Smooth muscle cell (in vitro differentiated cells): ENCODE data around the gene FANCD2. TPM values are rescaled to one million over a fixed set of nuclear protein-coding genes. Genes with fewer than 3 reads are reported as not detected.

ENCODE experiments used
- DNase-seq: peaks from one replicate; lab custom pipeline; 2025; ENCODE audit not compliant: unreplicated experiment; lab: John Stamatoyannopoulos, UW
- H2AFZ ChIP-seq: fragments of 200-600 bp; sonication (generic); 2 replicates; pipeline ENCODE4 v1.6.0; 2016; ENCODE audit warnings: antibody characterized with exemption, low read depth, mild to moderate bottlenecking
- H3F3A ChIP-seq: fragments of 200-600 bp; sonication (generic); 2 replicates; pipeline ENCODE4 v1.6.0; 2017; ENCODE audit warnings: antibody characterized with exemption, low read depth
- H3K27ac ChIP-seq: fragments of 200-600 bp; sonication (generic); 2 replicates; pipeline ENCODE4 v1.5.1; 2016; ENCODE audit warnings: low read depth, mild to moderate bottlenecking
- H3K27me3 ChIP-seq: fragments of 200-600 bp; sonication (generic); 2 replicates; pipeline ENCODE4 v1.6.1; 2016; ENCODE audit warnings: low read depth, mild to moderate bottlenecking
- H3K36me3 ChIP-seq: fragments of 200-600 bp; sonication (generic); 2 replicates; pipeline ENCODE4 v1.5.1; 2016; ENCODE audit warnings: low read depth
- H3K4me1 ChIP-seq: fragments of 200-600 bp; sonication (generic); 2 replicates; pipeline ENCODE4 v1.5.1; 2016; ENCODE audit warnings: low read depth
- H3K4me2 ChIP-seq: fragments of 200-600 bp; sonication (generic); 2 replicates; pipeline ENCODE4 v1.6.0; 2016; ENCODE audit warnings: mild to moderate bottlenecking
- H3K4me3 ChIP-seq: fragments of 200-600 bp; sonication (generic); 2 replicates; pipeline ENCODE4 v1.5.1; 2016; ENCODE audit warnings: mild to moderate bottlenecking
- H3K79me2 ChIP-seq: fragments of 200-600 bp; sonication (generic); 2 replicates; pipeline ENCODE4 v1.6.0; 2016; ENCODE audit warnings: low read depth, mild to moderate bottlenecking
- H3K9ac ChIP-seq: fragments of 200-600 bp; sonication (generic); 2 replicates; pipeline ENCODE4 v1.6.0; 2016; ENCODE audit warnings: low read depth
- H3K9me3 ChIP-seq: fragments of 200-600 bp; sonication (generic); replicated peaks from 2 replicates; pipeline ENCODE4 v1.5.1; 2016; ENCODE audit warnings: low read depth
- H4K20me1 ChIP-seq: fragments of 200-600 bp; sonication (generic); 2 replicates; pipeline ENCODE4 v1.6.0; 2016; ENCODE audit warnings: low read depth
- WGBS: methylation state at CpG from one replicate; pipeline ENCODE4 v1.1.7; 2016; ENCODE audit warnings: low lambda C conversion rate; 5-methylcytosine and 5-hydroxymethylcytosine counted together
- polyA plus RNA-seq: library from polyadenylated mRNA; unstranded; fragments of >200 nt; fragmentation: Nextera tagmentation; extraction: Ambion mirVana; gene quantifications from 2 replicates; pipeline ENCODE4 v1.2.1, GENCODE V29; 2016
- total RNA-seq: library from RNA; depleted of rRNA; stranded (reverse); fragments of >200 nt; gene quantifications from 2 replicates; pipeline ENCODE4 v1.2.3, GENCODE V29; 2014
- TF ChIP-seq, protein P1 (sequence below): fragments of 200-600 bp; sonication (generic); IDR thresholded peaks from 2 replicates; pipeline ENCODE4 v1.5.1; 2017; ENCODE audit warnings: borderline replicate concordance, mild to moderate bottlenecking, antibody characterized with exemption; ENCODE audit not compliant: insufficient read depth, poor library complexity, severe bottlenecking

The FANCD2 gene
- total and polyA plus RNA-seq, 2 experiments from 2014 or later = 4.4 to 7.6 TPM

DNA sequence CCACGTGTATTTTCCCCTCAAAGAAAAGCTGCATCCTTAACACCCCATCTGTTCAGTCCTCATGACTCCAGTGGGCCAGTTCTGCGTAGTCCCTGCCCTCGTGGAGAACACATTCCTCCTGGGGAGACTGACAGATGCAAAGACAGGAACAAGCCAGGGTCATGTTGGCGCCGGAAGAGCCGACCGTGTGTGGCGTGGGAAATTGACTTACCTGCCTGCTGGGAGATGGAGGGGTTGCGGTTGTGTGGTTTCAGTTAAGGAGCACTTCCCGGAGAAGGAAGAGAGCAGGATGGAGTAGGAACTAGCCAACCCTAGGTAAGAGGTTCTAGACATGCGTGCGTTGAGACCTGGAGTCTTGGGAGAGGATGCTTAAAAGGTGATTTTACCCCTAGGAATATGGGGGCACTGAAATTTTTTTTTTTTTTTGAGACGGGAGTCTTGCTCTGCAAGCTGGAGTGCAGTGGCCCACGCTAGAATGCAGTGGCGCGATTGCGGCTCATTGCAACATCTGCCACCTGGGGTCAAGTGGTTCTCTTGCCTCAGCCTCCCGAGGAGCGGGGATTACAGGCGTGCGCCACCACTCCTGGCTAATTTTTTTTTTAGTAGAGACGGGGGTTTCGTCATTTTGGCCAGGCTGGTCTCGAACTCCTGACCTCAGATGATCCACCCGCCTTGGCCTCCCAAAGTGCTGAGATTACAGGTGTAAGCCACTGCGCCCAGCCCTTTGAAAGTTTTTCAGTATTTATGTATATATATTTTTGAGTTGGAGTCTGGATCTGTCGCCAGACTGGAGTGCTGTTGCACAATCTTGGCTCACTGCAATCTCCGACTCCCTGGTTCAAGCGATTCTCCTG lies 116.7 kb downstream of the FANCD2 start:
- no peaks in the 10 kb centered on the region for H3K27me3 ChIP-seq
- no peaks in the 10 kb centered on the region for H3K36me3 ChIP-seq
- DNase-seq = no peak
- H2AFZ ChIP-seq = no peak overlapping the region
- no peak overlapping the region for H3K9ac ChIP-seq
- no peaks in the 10 kb centered on the region for H3F3A ChIP-seq
- H3K4me1 ChIP-seq = peaks cover 9% of the 10 kb centered on the region
- TF ChIP-seq, protein P1, sequence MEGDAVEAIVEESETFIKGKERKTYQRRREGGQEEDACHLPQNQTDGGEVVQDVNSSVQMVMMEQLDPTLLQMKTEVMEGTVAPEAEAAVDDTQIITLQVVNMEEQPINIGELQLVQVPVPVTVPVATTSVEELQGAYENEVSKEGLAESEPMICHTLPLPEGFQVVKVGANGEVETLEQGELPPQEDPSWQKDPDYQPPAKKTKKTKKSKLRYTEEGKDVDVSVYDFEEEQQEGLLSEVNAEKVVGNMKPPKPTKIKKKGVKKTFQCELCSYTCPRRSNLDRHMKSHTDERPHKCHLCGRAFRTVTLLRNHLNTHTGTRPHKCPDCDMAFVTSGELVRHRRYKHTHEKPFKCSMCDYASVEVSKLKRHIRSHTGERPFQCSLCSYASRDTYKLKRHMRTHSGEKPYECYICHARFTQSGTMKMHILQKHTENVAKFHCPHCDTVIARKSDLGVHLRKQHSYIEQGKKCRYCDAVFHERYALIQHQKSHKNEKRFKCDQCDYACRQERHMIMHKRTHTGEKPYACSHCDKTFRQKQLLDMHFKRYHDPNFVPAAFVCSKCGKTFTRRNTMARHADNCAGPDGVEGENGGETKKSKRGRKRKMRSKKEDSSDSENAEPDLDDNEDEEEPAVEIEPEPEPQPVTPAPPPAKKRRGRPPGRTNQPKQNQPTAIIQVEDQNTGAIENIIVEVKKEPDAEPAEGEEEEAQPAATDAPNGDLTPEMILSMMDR = no peak
- no peaks in the 10 kb centered on the region for H3K9me3 ChIP-seq
- peaks cover 55% of the 10 kb centered on the region for H3K79me2 ChIP-seq
- peak overlapping the region; percentile 78 for H3K4me2 ChIP-seq
- no peak overlapping the region for H3K27ac ChIP-seq
- peaks cover 47% of the 10 kb centered on the region for H4K20me1 ChIP-seq
- peak overlapping the region; percentile 66 for H3K4me3 ChIP-seq
- WGBS = 68% methylated on average over 29 of the region's 29 CpGs

DNA sequence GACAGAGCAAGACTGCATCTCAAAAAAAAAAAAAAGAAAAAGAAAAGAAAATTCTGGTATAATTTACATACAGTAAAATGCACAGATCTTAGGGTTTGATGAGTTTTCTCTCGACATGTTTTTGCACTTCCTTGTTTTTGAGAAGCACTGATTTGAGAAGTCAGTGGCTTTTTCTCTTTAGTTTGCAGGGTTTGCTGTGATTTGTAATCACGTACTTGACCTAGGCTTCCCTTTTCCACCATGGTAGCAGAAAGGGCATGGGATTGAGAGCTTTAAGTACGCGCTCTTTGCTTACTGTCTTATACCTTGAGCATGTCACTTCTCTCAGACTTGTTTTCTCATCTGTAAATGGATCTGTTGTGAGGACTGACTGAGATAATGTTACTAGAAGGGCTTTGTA lies 119.4 kb downstream of the FANCD2 start:
- Histone ChIP-seq H3K4me3 (no peak overlapping the region), H3K27me3 (no peaks in the 10 kb centered on the region), H3K4me2 (peak overlapping the region; percentile 36), H3F3A (no peaks in the 10 kb centered on the region), H2AFZ (no peak overlapping the region), H3K27ac (no peak overlapping the region), H3K9ac (no peak overlapping the region), H3K4me1 (peaks cover 9% of the 10 kb centered on the region), H3K9me3 (no peaks in the 10 kb centered on the region), H3K79me2 (peaks cover 55% of the 10 kb centered on the region), H3K36me3 (peaks cover 13% of the 10 kb centered on the region), H4K20me1 (peaks cover 59% of the 10 kb centered on the region)
- TF ChIP-seq, protein P1 = no peak
- 91% methylated on average over 4 of the region's 4 CpGs for WGBS
- no peak for DNase-seq

DNA sequence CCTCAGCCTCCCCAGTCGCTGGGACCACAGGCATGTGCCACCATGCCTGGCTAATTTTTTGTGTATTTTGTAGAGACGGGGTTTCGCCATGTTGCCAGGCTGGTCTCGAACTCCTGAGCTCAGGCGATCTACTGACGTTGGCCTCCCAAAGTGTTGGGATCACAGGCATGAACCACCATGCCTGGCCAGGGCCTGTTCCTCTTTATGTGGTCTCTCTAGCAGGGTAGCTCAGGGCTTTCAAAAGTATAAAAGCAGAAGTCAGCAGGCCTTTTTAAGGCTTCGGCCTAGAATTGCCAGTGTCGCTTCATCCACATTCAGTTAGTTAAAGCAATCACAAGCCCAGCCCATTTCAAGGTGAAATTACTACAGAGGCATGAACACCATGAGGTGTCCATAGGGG lies 123.0 kb downstream of the FANCD2 start:
- DNase-seq = no peak
- Histone ChIP-seq H2AFZ (no peak overlapping the region), H3K9me3 (no peaks in the 10 kb centered on the region)

More for the DNA sequence above, 123.0 kb downstream of the FANCD2 start:
- Histone ChIP-seq H3K36me3 (peaks cover 22% of the 10 kb centered on the region), H4K20me1 (peaks cover 45% of the 10 kb centered on the region), H3K4me3 (no peak overlapping the region), H3K9ac (no peak overlapping the region), H3K4me2 (no peak overlapping the region), H3K79me2 (peaks cover 31% of the 10 kb centered on the region), H3K4me1 (peaks cover under 1% of the 10 kb centered on the region), H3K27ac (no peak overlapping the region), H3K27me3 (no peaks in the 10 kb centered on the region), H3F3A (no peaks in the 10 kb centered on the region)
- 98% methylated on average over 8 of the region's 8 CpGs for WGBS
- TF ChIP-seq, protein P1 = no peak
